Stimulated activated CD4-positive, alpha-beta T cell treated with anti-CD3 and anti-CD28 coated beads, Interleukin-1b, Interleukin-23, amount 100 ng/mL, for 48 hours (primary cell): ENCODE results near the gene ANXA6.
"Not testable (repeated sequence)": the region's sequence is repeated elsewhere in the genome, so short reads cannot be mapped to it uniquely, and the experiment has no call there.

Source experiments
- DNase-seq: peaks from one replicate; pipeline ENCODE4 v3.0.0-alpha.2; 2020

The ANXA6 gene

DNA sequence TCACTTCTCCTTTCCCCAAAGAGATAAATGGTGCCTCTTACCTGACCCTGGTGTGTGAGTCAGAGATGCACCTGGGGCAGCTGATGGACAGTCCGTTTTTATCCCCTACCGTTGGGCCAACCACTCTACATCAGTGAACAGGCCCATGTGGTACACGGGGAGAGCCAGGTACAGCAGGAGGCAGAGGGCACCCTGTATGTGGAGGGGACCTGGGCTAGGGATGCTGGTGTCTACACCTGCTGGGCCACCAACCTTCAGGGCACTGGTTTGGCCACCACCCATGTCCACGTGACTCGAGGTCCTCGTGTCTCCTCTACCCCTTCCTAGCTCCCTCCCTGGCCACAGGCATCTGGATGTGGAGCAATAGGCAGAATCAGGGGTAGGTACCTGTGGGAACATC, 22.7 kb upstream of the ANXA6 start:
- no peak for DNase-seq

DNA sequence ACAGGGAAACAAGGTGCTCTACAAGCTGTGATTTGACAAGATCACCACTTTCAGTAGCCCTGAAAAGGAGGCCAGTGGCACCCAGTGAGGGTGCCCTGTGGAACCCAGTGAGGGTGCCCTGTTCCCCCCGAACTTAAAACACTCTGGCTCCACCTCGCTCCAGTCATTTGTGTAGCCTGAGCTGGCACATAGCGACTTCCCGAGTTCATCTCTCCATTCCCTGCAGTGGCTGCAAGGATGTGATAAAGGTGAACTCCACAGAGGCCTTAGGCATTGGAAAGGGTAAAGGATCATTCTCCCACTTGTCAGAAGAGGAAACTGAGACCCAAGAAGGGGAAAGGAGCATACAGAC, 21.9 kb upstream of the ANXA6 start:
- no peak for DNase-seq

DNA sequence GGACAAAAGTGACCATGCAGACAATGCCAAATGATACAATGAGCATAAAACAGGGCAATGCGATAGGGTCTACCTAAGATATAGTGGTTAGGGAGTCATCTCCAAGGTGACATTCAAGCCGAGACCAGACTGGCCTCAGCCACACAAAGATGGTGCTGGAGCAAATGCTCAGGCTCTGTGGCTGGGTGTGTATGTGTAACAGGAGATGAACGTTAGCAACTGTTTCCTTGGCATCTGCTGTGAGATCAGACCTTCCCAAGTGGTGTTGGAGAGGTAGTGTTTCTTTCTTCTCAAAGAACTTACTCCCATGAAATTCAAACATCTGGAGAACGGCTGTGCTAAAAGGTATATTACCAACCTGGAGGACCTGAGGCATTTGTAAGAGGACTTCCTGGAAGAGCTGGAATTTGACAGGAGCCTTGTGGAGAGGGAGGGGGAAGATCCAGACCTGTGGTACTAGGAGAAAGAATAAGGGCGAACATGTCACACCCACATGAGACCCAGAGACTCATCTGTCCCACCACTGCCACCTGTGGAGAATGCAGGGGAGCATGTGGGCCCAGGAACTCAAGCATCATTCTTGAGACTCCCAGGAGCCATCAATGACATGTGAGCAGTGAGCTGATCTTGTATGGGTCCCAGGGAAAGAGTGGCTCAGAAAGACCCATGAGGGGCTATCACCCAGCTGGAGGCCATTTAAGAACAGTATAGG, 21.4 kb upstream of the ANXA6 start:
- no peak for DNase-seq

DNA sequence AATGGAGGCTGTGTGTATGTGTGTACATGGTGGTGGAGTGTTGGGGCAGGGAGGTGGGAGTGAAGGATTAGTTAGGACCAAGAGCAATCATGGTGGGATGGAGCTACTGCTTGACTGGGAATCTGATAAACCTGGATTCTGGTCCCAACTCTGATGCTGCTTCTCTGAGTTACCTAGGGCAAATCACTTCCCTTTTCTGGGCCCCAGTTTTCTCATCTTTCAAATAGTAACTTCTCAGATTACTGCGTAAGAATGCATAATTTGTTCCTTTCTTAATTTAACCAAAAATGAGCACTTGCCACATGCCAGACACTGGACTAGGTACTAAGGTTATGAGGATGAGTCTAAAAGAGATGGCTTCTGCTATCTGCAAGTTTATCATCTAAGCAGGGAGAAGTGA, 20.8 kb upstream of the ANXA6 start:
- no peak for DNase-seq

DNA sequence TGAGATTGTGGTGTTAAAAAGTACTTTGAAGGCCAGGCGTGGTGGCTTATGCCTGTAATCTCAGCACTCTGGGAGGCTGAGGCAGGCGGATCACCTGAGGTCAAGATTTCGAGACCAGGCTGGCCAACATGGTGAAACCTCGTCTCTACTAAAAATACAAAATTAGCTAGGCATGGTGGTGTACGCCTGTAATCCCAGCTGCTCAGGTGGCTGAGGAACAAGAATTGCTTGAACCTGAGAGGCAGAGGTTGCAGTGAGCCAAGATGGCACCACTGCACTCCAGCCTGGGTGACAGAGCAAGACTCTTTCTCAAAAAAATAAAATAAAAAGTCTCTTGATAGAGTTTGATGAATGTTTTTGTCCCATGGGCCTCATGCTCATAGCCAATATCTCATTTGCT, 18.7 kb upstream of the ANXA6 start:
- DNase-seq: not testable (repeated sequence)

DNA sequence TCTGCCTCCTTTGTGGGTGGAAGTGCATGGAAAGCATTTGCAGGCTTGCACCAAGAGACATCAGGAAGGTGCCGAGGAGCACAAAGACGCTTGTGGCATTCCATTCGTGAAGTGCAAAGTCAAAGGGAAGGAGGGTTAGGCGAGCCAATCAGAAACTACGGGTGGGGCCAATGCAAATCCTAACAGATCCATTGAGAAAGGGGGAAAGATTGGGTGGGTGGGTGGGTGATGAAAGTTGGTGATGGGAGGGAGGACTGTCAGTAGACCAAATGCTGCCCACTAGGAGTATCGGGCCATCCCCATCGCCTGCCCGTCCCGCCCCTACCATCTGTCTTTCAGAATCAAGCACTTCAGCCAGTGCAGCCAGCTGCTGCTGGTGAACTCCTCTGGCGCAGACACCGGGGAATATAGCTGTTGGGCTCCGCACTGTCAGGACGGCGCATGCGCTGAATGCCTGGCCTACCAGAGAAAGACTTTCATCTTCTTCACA, 17.1 kb upstream of the ANXA6 start:
- DNase-seq: no peak

DNA sequence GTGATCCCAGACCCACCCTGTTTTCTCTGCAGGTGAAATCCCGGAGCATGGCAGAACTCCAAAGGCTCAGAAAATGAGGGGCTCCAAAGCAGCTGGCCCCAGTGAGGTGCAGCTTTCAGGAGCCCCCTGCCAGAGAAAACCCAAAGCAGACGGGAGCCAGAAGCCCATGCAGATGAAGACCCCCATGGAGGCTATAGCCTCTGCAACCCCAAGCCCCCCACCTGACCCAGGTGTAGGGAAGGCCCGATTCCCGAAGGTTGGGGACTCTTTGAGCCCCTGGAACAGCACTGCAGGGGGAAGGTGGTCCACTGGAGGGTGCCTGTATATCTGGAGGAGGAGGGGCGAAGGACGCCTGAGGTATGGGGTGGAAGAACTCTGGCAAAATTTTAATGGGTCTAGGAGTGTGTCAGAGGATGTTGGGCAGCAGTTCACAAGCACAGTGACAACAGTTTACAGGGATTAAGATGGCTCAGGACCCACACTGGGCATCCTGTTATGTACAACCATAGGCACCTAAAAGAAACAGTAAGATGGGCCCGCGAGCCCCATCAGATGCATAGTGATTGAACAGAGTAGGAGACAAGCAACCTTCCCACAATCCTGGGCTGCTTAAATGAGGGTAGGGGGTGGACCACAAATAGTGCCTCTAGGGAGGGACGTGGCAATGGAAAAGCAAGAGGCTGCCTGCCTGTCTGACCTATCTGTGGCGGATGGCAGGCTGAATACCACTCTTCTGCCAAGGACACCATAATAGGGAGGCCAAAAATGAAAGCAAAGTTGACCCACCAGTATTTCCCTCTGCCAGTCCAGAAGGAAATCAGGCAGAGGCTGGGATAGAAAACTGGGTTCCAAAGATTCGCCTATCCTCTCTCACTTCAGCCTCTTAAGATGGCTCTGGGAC, 16.4 kb upstream of the ANXA6 start:
- no peak for DNase-seq

DNA sequence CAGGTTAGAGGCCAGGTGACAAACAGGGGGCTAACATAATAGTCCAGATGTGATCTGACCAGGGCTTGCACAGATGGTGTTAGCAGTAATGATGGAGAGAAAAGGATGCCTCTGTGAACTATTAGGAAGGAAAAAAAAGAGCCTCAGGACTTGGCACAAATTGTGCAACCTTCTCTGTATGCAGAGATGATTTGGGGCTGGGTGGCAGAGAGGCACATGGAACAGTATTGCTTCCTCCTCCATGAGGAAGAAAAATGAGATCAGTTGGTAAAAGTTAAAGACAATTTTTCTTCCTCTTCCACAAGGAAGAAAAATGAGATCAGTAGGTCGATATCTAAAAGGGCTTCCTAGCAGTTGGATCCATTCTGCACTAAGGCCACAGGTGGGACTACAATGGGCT, 13.9 kb upstream of the ANXA6 start:
- DNase-seq: no peak

DNA sequence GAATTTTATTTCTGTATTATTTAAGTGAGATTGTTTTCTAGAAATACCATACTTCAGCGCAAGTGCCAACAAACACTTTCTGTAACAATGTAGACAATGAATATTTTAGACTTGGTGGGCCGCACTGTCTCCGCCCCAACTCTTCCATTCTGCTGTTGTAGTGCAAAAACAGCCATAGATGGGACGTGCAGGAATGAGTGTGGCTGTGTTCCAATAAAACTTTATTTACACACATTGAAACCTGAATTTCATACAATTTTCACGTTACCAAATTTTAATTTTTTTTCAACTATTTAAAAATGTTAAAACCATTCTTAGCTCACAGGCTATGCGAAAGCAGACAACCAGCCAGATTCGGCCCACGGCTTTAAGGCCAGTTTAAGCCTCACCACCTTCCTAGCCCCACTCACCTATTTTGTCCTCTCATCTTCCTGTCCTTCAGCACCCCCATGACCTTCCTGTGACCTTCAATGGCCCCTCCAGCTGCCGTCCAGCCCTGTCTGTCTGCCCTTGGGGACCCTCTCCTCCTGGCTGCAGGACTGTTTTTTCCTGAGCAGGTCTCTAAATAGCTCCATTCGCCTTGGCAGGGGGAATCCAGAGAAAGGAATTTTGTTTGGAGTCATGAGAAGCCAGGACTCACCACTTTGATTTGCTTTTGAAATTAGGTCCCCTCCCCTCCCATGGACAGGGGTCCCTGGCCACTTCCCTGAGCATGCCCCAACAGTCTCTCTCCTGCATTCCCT, 11.2 kb upstream of the ANXA6 start:
- no peak for DNase-seq

DNA sequence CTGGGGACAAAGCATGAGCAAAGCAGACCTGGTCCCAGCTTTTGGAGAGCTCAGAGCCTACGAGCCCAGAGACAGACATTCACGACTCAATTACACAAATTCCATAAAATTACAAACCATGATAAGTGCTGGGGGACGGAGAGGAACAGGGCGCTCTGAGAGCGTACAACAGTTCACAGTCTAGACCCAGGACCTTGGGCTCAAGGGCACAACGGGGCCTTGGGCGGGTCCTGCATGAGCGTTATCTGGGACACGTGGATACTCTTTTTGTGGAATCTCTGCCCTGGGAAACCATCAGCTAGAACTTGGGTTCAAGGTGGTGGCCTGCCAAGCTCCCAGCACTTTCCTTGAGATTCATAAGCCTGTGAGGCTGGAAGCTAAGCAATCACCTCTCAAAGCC, 9.4 kb upstream of the ANXA6 start:
- no peak for DNase-seq

DNA sequence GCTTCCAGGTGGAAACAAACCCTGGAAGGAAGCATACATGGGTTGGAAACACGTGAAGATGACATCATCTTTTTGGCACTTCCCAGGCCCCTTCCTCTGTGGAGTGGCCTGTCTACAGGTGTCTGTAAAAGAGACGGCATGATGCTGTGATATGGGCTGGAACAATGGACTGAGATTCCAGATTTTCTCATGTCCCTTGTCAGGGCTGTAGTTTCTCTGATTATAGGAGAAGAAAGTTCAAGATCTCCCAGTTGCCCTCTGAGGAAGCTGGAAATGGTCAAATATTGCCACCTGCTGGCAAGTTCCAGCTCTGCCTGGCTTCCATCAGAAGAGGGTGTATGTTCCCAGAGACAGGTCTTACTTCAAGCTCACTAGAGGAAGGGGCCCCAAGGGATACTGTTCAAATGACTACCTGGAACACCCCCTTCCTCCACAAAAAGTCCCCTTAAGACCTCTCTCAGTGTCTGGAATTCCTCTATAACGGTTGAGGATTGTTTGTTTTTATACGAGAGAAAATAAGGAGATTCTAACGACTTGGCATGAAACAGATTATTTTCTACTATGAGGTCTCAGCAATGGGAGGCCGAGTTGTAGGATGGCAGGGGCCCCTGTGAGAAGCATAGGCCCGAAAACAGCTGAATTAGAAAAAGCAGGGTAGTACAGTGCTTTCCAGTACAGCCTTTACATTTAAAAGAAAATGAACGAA, 7.3 kb upstream of the ANXA6 start:
- peak; percentile 79 for DNase-seq

DNA sequence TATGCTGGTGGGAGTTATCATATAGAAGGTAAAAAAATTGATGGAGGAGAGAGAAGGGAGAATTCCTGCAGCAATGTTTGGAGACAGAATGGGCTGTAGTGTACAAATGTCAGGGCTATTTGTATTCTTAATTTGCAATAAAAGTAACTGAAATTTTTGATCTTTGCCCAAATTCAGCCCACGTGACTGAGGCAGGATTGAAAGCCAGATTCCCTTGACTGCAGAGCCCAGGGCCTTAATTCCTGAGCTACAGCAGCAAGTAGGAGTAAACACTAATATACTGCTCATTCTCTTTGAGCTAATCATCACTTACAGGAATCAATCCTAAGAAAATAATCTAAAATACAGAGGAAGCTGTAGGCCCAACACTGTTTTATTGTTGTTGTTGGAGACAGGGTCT, 5.2 kb upstream of the ANXA6 start:
- no peak for DNase-seq

DNA sequence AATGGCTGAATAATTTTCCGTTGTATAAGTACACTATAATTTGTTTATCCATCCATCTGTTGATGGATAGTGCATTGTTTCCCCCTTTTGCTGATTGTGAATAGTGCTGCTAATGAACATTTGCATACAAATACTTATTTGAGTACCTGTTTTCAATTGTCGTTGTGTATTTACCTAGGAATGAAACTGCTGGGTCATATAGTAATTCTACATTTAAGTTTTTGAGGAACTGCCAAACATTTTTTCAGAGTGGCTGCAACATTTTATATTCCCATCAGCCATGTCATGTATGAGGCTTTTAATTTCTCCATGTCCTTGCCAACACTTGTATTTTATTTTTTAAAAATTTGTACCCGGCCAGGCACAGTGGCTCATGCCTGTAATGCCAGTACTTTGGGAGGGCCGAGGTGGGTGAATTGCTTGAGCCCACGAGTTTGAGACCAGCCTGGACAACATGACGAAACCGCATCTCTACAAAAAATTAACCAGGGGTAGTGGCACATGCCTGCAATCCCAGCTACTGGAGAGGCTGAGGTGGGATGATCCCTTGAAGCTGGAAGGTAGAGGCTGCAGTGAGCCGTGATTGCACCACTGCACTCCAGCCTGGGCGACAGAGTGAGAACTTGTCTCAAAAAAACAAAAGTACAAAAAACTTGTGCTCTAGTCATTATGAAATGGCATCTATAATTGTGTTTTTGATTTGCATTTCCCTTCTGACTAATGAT, 2.2 kb upstream of the ANXA6 start:
- no peak for DNase-seq

DNA sequence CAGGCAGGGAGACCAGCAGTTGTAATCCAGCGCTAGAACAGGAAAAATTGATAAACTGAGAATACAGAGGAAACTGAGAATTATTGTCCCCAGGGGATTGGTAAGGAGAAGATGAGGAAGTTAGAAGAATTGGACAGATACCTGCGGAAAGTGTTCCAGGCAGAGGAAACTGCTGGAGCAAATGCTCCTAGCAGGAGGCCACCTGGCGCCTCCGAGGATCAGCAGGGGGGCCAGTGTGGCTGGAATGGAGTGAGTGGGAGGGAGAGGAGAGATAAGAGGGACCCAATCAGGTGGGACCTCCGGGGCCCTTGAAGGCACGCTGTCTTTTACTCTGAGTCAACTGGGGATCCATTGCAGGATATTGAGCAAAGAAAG, 695 bp upstream of the ANXA6 start:
- DNase-seq: no peak

DNA sequence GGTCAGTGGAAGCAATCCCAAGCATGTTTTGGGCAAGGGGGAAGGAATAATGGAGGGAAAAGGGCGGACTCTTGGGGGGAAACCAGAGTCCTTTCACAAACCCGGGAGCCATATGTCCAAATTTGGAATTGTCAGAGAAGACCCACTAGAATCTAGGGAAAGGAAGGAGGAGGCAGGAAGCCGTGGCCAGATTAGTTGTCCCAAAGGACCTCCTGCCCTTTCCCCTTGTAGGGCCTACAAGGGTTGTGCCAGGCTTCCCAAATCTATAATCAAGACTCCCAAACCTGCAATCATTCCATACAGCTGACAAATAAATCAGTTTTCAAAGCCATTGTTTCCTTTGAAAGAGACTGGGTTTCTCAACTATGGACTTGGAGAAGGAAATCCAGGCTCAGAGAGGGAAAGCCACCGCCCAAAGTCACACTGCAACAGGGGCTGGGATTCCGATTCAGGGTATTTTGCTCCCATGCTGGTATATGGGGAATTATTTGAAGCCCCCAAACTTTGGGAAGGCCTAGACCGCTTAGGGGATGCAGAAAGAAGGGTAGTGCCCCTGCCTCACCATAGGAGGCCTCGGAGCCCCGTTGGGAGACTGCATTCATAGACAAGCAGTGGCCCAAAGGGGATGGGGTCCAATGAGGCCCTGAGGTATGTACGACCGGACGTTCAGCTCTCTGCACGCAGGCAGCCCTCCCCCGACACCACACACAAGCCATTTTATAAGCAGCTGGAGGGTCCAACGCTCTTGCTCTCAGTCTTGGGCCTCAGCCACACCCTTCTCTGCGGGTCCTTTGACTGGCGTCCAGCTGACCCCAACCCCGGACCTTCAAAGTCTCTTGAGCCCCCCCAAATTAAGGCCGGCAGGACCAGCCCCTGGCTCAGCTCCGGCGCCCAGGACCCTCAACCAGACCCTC, 815 bp downstream of the ANXA6 start:
- DNase-seq: no peak

DNA sequence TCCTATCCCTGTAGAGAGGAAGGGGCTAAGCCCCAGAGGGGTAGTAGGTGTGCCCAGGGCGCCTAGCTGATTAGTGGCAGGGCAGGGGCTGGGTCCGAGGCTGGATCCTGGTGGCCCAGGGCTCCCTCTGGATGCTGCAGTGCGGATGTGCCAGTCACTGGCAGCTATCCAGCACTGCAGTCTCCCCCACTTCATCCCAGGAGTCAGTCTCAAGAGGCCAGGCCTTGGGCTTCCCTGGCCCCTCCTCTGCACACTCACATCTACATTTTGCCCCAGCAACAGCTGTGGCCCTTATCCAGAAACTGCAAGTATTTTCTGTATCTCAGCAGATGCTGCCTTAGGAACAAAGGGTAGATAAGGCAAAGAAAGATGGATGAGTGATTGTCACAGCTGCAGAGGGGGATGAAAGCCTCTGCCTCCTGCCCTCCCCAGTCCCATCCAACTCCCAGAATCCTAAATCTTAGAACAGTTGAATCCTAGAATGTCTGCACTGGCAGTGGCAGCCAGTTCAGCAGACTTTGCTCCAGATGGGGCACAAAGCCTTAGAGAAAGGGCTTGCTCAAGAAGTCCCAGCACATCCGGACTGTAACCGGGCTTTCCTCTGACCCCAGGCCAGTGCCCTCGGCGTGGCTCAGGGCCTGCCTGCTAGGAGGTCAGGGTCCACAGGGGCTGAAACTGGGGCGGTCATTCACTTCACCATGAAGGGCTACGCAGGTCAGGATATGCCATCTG, 1.6 kb downstream of the ANXA6 start:
- no peak for DNase-seq

DNA sequence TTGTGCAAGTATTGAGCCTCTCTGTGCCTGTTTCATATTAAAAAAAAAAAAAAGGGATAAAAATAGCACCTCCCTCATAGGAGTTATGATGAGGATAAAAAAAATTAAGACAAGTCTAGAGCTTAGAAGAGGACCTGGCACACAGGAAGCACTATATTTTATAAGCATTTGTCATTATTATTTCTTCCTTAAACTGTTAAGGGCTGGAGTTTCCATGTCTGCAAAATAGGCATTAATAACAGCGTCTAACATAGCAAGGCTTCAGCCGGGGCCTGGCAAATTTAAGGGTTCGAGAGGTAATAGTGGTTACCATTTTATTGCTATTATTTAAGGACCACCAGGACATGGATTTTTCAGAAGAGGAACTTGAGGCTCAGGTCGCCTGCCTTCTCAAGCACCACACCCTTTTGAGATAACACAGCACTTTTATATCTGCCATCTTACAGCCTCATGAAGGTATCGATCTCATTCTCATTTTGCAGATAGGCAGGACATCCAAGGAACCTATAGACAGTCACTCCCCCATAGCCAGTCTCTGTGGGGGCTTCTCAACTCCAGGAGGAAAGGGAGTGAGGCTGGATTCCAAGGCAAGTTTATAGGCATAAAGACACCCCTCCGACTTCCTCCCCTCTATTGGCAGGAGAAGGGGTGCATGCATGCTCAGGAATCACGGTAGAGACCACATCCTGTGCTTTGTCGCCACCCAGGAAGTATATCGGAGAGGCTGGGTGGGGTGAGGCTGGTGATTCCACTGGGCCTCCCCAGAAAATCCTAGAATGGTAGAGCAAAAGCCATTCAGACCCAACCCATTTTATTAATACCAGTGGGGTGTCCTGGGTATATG, 2.4 kb downstream of the ANXA6 start:
- peak; percentile 59 for DNase-seq

DNA sequence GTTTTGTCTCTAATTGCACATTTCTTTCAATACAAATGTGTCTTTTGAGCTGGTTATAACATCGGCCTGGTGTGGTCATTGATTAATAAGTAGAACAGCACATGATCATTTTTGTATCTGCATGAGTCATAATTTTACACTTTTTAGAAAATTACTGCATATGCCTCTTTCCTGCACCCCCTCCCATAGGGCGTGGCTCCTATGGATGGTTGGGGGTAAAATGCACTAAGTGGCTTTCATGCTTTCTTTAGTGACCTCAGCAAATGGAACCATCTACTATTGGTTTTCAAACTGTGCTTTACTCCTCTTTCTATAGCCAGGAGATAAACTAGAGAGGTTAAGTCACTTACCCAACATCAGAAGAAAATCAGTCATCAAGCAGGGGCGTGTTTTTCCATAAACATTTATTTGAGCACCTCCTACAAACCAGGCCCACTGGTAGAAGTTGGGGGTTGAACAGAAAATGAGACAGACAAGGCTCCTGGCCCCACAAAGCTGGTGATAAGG, 3.8 kb downstream of the ANXA6 start:
- peak; percentile 62 for DNase-seq

DNA sequence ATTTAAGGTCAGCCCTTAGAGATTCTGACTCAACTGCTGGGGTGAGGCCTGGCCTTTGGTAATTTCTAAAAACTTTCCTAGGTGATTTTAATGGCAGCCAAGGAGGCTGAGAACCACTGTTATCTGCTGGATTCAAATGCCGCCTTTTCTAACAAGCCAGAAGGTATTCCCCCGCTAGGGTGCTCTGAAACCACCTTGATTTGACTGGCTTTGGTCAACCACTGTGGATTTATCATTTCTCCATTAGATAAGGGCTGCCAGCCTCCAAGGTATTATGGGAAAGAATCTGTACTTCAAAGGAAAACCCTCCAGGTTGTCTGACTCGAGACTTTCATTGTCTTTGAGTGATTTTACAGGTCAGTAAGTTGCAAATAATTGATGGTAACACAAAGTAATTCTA, 4.3 kb downstream of the ANXA6 start:
- DNase-seq: no peak
